ENCODE results near the gene EPB41L2.

EPB41L2 gene

DNA sequence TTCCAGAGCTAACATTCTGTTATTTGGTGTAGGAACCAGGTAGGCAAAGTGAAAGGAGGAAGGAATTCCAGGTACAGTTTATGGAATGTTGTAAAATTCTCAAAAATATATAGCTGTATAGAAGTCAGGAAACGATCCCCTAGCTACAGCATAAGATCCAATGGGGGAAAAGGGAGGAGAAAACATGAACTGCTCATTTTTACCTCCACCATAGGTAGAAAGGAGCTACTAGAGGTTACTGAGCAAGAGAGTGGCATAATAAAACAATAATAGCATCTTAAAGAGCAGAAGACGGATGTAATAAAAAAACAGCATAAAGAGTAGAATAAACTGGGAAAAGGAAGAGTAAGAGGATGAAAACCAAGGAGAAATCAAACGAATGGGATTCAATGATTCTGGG, 26.9 kb downstream of the EPB41L2 start:
- Histone ChIP-seq H3K36me3 (ENCODE audit: control insufficient read depth in 1 of 2, insufficient read depth in 2 of 2, low read length in 2 of 2) (no peaks in the 10 kb centered on the region), H3K4me1 (ENCODE audit: control insufficient read depth in 1 of 2, insufficient read depth in 2 of 2, low read length in 2 of 2) (peaks cover 0 to 10% of the 10 kb centered on the region in 2 donors), H3K4me3 (ENCODE audit: low read depth in 1 of 2, low read length in 2 of 2) (no peak overlapping the region), H3K27ac (ENCODE audit: low read length) (no peak overlapping the region), H3K27me3 (ENCODE audit: low read depth, low read length) (no peaks in the 10 kb centered on the region), H3K9me3 (ENCODE audit: control insufficient read depth in 1 of 2, low read length in 2 of 2) (no peaks in the 10 kb centered on the region)

DNA sequence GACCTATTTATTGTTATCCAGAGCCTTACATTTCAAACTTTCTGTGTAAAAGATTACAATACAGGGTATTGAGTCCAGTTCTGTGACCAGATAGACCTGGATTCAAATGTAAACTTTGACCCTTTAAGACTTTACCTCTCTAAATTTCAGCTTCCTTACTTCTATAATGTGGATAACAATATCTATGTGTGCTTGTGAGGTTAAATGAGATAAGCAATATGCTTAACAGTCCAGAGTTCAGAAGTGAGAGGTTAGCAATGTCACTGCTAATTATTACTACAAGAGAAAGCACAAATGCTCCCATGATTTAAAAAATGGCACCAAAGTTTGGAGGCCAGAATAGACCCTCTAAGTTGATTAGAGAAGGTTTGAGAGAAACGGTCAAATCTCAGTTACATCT, 27.5 kb downstream of the EPB41L2 start:
- no peaks in the 10 kb centered on the region for H3K9me3 ChIP-seq (ENCODE audit: control insufficient read depth in 1 of 2, low read length in 2 of 2)
- H3K27me3 ChIP-seq (ENCODE audit: low read depth, low read length): no peaks in the 10 kb centered on the region
- H3K4me3 ChIP-seq (ENCODE audit: low read depth in 1 of 2, low read length in 2 of 2): no peak overlapping the region
- H3K27ac ChIP-seq (ENCODE audit: low read length): no peak overlapping the region
- peaks cover 0 to 10% of the 10 kb centered on the region in 2 donors for H3K4me1 ChIP-seq (ENCODE audit: control insufficient read depth in 1 of 2, insufficient read depth in 2 of 2, low read length in 2 of 2)
- H3K36me3 ChIP-seq (ENCODE audit: control insufficient read depth in 1 of 2, insufficient read depth in 2 of 2, low read length in 2 of 2): no peaks in the 10 kb centered on the region

DNA sequence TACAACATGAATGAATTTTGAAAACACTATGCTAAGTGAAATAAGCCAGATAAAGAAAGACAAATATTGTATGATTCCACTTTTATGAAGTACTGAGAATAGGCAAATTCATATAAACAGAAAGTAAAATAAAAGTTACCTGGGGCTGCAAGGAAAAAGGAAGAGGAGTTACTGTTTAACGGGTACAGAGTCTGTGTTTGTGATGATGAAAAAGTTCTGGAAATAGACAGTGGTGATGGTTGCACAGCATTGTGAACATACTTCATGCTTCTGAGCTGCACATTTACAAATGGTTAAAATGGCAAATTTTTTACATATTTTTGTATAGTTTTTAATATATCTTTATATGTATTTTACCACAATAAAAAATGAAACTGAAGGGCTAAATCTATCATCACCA, 29.4 kb downstream of the EPB41L2 start:
- Histone ChIP-seq H3K4me1 (ENCODE audit: control insufficient read depth in 1 of 2, insufficient read depth in 2 of 2, low read length in 2 of 2) (peaks cover 0 to 16% of the 10 kb centered on the region in 2 donors), H3K4me3 (ENCODE audit: low read depth in 1 of 2, low read length in 2 of 2) (no peak overlapping the region), H3K27me3 (ENCODE audit: low read depth, low read length) (no peaks in the 10 kb centered on the region), H3K9me3 (ENCODE audit: control insufficient read depth in 1 of 2, low read length in 2 of 2) (no peaks in the 10 kb centered on the region), H3K36me3 (ENCODE audit: control insufficient read depth in 1 of 2, insufficient read depth in 2 of 2, low read length in 2 of 2) (no peaks in the 10 kb centered on the region), H3K27ac (ENCODE audit: low read length) (no peak overlapping the region)

DNA sequence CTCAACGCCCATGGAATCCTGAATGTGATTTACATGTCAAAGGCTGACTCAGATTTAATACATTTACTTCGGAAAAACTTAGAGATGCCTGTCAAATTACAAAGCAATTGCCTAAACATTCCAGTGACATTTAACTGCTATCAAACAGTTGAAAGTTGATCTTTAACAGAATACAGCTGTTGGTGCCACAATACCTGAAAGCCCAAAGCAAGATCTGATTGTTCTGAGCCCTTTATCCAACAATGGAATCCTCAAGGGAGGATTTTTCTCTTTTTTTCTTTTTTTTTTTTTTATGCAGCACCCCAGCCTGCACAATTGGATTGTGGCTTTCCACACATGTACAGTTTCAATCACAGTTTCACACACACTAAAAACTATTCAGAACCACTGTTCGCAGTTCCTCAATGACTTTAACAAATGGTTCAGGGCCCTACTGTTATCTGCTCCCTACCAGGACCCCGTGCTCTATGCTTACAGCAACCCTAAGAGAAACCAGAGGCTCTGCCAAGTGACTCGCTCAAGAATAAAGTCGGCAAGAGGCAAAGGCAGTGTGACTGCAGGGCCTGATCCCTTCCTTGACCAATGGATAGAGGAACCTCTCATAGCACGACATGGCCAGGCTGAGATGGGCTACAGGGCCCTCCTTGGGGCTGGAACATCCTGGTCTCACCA, 33.3 kb downstream of the EPB41L2 start:
- Histone ChIP-seq H3K4me3 (ENCODE audit: low read depth in 1 of 2, low read length in 2 of 2) (no peak overlapping the region), H3K36me3 (ENCODE audit: control insufficient read depth in 1 of 2, insufficient read depth in 2 of 2, low read length in 2 of 2) (no peaks in the 10 kb centered on the region), H3K9me3 (ENCODE audit: control insufficient read depth in 1 of 2, low read length in 2 of 2) (no peaks in the 10 kb centered on the region), H3K27ac (ENCODE audit: low read length) (no peak overlapping the region), H3K4me1 (ENCODE audit: control insufficient read depth in 1 of 2, insufficient read depth in 2 of 2, low read length in 2 of 2) (peaks cover 0 to 13% of the 10 kb centered on the region in 2 donors), H3K27me3 (ENCODE audit: low read depth, low read length) (no peaks in the 10 kb centered on the region)

DNA sequence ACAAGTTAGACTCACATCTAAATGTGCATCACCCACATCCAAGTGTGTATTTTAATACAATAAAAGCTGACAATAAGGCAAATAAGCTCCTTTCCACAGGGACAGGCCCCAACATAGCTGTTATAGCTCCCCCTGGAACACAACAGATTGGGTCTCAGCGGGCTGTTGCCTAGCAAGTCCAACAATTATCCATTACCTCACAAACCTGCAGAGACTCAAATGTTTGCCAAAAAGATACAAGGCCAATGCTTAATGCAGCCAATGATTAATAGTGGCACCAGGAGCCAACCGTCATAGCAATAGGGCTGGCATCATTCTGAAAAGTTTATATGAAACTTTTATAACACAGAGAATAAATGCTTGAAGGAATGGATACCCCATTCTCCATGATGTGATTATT, 35.7 kb downstream of the EPB41L2 start:
- no peak overlapping the region for H3K4me3 ChIP-seq (ENCODE audit: low read depth in 1 of 2, low read length in 2 of 2)
- no peaks in the 10 kb centered on the region for H3K36me3 ChIP-seq (ENCODE audit: control insufficient read depth in 1 of 2, insufficient read depth in 2 of 2, low read length in 2 of 2)
- H3K9me3 ChIP-seq (ENCODE audit: control insufficient read depth in 1 of 2, low read length in 2 of 2): no peaks in the 10 kb centered on the region
- peaks cover 0 to 13% of the 10 kb centered on the region in 2 donors for H3K4me1 ChIP-seq (ENCODE audit: control insufficient read depth in 1 of 2, insufficient read depth in 2 of 2, low read length in 2 of 2)
- no peaks in the 10 kb centered on the region for H3K27me3 ChIP-seq (ENCODE audit: low read depth, low read length)
- no peak overlapping the region for H3K27ac ChIP-seq (ENCODE audit: low read length)

DNA sequence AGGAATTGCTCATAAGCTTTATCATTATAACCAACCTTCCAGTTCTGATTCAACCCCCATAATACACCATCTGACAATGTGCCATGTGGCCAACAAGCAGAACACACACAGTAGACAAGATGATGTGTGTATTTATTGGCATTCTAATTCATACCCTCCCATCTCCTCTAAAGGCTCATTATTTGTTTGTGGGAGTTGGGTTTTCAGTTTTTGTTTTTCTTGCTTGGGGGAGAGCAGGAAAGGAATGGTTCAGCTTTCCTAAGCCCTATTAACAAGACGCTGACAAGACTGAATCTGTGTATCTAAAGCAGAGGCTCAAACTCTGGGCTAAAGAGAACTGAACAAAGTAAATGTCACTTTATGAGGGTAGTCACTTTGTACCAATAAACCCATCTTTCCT, 36.8 kb downstream of the EPB41L2 start:
- H3K4me1 ChIP-seq (ENCODE audit: control insufficient read depth in 1 of 2, insufficient read depth in 2 of 2, low read length in 2 of 2): peaks cover 0 to 13% of the 10 kb centered on the region in 2 donors
- H3K36me3 ChIP-seq (ENCODE audit: control insufficient read depth in 1 of 2, insufficient read depth in 2 of 2, low read length in 2 of 2): no peaks in the 10 kb centered on the region
- H3K27me3 ChIP-seq (ENCODE audit: low read depth, low read length): no peaks in the 10 kb centered on the region
- H3K9me3 ChIP-seq (ENCODE audit: control insufficient read depth in 1 of 2, low read length in 2 of 2): no peaks in the 10 kb centered on the region
- no peak overlapping the region for H3K27ac ChIP-seq (ENCODE audit: low read length)
- H3K4me3 ChIP-seq (ENCODE audit: low read depth in 1 of 2, low read length in 2 of 2): no peak overlapping the region

DNA sequence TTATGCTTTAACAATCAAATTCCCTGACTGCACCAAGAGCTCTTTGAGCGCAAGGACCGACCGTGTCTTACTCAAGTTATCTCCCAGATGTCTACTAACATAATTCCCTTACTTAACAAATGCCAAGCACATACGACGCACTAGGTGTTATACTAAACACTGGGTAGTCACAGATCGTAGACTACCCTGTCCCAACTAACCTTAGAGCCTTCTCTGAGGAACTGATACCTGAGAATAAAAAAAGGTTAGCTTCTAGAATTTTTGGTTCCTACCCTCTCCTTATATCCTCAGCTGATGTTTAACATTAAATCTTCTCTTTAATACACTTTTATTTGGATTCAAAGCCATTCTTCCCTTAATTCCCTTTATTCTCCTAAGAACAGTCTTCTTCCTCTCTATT, 38.5 kb downstream of the EPB41L2 start:
- Histone ChIP-seq H3K27me3 (ENCODE audit: low read depth, low read length) (no peaks in the 10 kb centered on the region), H3K9me3 (ENCODE audit: control insufficient read depth in 1 of 2, low read length in 2 of 2) (no peaks in the 10 kb centered on the region), H3K27ac (ENCODE audit: low read length) (no peak overlapping the region), H3K4me1 (ENCODE audit: control insufficient read depth in 1 of 2, insufficient read depth in 2 of 2, low read length in 2 of 2) (peaks cover 0 to 8% of the 10 kb centered on the region in 2 donors), H3K36me3 (ENCODE audit: control insufficient read depth in 1 of 2, insufficient read depth in 2 of 2, low read length in 2 of 2) (no peaks in the 10 kb centered on the region), H3K4me3 (ENCODE audit: low read depth in 1 of 2, low read length in 2 of 2) (no peak overlapping the region)

DNA sequence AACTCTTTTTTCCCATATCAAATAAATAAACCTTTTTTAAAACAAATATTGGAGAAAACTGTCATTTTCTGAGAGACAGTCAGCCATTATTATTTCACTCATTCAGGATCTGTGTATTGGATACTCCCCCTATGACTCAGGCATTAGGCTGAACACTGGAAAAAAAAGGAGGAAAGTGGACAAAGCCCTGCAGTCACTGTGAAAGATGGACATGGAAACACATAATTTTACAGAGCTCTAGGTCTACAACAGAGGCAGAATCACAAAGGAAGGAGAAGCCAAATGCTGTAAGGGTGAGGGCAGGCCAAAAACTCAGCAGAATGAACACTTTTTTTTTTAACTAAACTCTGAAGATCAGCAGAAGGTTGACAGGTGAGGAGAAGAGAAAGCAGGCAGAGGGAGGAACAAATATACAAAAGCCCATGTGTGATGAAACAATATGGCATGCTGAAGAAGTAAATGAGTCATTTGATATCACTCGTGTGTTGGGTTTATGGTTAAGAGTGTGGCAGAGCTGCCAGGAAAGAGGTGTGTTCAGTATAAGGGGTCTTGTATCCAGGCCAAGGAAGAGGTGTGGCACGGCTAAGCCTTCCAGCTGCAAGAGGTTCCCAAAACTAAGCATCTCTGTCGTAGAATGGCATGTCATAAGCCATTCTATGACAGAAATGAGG, 39.1 kb downstream of the EPB41L2 start:
- H3K27me3 ChIP-seq (ENCODE audit: low read depth, low read length): no peaks in the 10 kb centered on the region
- no peaks in the 10 kb centered on the region for H3K9me3 ChIP-seq (ENCODE audit: control insufficient read depth in 1 of 2, low read length in 2 of 2)
- no peak overlapping the region for H3K4me3 ChIP-seq (ENCODE audit: low read depth in 1 of 2, low read length in 2 of 2)
- H3K27ac ChIP-seq (ENCODE audit: low read length): no peak overlapping the region
- peaks cover 0 to 2% of the 10 kb centered on the region in 2 donors for H3K4me1 ChIP-seq (ENCODE audit: control insufficient read depth in 1 of 2, insufficient read depth in 2 of 2, low read length in 2 of 2)
- H3K36me3 ChIP-seq (ENCODE audit: control insufficient read depth in 1 of 2, insufficient read depth in 2 of 2, low read length in 2 of 2): no peaks in the 10 kb centered on the region

DNA sequence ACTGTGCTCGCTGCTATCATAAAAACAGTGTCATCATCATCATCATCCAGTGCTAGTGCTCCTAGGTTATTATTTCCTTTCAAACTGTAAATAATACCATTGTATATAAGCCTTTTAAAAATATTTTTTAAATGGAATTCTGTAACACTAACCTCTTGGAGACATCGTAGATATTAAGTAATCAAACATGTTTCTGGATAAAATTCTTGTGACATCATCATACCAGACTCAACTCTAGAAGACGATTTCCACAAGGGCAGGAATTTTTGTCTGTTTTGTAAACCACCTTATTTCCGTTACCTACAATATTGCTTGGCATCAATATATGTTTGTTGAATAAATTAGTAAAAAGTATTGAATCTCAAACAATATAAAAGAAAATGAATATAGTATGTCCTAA, 40.4 kb downstream of the EPB41L2 start:
- Histone ChIP-seq H3K27ac (ENCODE audit: low read length) (no peak overlapping the region), H3K36me3 (ENCODE audit: control insufficient read depth in 1 of 2, insufficient read depth in 2 of 2, low read length in 2 of 2) (no peaks in the 10 kb centered on the region), H3K4me1 (ENCODE audit: control insufficient read depth in 1 of 2, insufficient read depth in 2 of 2, low read length in 2 of 2) (peaks cover 0 to 4% of the 10 kb centered on the region in 2 donors), H3K9me3 (ENCODE audit: control insufficient read depth in 1 of 2, low read length in 2 of 2) (no peaks in the 10 kb centered on the region), H3K4me3 (ENCODE audit: low read depth in 1 of 2, low read length in 2 of 2) (no peak overlapping the region), H3K27me3 (ENCODE audit: low read depth, low read length) (no peaks in the 10 kb centered on the region)

DNA sequence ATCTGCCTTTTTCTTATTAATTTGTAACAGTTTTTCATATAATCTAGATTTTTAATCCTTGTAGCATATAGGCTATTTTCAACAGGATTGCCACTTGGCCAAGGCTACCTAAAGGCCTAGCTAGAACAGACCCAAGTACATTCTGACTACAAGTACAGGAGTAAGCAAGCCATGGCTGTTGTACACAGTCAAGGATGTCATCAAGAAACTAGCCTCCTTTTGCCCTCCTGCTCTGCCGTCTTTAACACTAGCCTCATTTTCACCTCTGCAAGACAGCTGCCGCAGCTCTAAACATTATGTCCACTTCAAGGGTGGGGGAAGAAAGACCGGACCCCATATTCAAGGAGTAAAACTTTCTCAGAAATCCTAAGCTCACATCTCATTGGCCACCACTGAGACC, 45.1 kb downstream of the EPB41L2 start:
- no peaks in the 10 kb centered on the region for H3K9me3 ChIP-seq (ENCODE audit: control insufficient read depth in 1 of 2, low read length in 2 of 2)
- H3K27ac ChIP-seq (ENCODE audit: low read length): no peak overlapping the region
- H3K4me3 ChIP-seq (ENCODE audit: low read depth in 1 of 2, low read length in 2 of 2): no peak overlapping the region
- no peaks in the 10 kb centered on the region for H3K27me3 ChIP-seq (ENCODE audit: low read depth, low read length)
- H3K4me1 ChIP-seq (ENCODE audit: control insufficient read depth in 1 of 2, insufficient read depth in 2 of 2, low read length in 2 of 2): peaks cover 0 to 24% of the 10 kb centered on the region in 2 donors
- no peaks in the 10 kb centered on the region for H3K36me3 ChIP-seq (ENCODE audit: control insufficient read depth in 1 of 2, insufficient read depth in 2 of 2, low read length in 2 of 2)

DNA sequence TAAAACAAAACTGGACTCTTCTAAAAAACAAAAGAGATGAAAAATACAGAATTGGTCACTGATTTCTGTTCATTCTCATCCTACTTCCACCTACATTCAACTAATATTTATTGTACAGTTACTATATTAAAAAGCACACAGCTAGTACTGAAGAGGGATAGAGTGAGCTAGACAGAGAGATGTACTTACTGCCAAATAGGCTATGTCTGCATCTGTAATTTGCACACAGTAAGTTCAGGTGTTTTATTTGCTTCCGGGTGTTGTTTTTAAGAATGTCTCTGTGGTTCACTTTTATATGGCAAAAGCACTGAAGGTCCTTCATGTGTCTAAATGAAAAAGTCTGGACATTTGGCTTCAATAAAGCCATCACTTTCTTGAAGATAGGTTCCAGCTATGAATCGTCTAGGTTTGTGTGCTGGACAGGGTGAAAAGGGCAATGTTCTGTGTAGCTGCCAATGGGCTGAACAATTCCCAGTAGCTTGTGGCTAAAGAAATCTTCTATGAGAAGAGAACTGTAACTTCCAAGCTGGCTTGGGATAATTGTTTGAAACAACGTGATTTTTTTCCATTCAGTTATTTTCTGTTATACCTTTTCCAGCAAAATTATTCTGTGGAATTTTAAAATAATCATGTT, 47.3 kb downstream of the EPB41L2 start:
- Histone ChIP-seq H3K27me3 (ENCODE audit: low read depth, low read length) (no peaks in the 10 kb centered on the region), H3K27ac (ENCODE audit: low read length) (peak overlapping the region; percentile 23), H3K4me1 (ENCODE audit: control insufficient read depth in 1 of 2, insufficient read depth in 2 of 2, low read length in 2 of 2) (peaks cover 0 to 24% of the 10 kb centered on the region in 2 donors), H3K9me3 (ENCODE audit: control insufficient read depth in 1 of 2, low read length in 2 of 2) (no peaks in the 10 kb centered on the region), H3K36me3 (ENCODE audit: control insufficient read depth in 1 of 2, insufficient read depth in 2 of 2, low read length in 2 of 2) (no peaks in the 10 kb centered on the region), H3K4me3 (ENCODE audit: low read depth in 1 of 2, low read length in 2 of 2) (no peak overlapping the region)

Data from muscle layer of duodenum (tissue), 2 donors.